ENCODE data around the gene DNAH6. TPM values are rescaled to one million over a fixed set of nuclear protein-coding genes. Genes with fewer than 3 reads are reported as not detected.
A peak's percentile ranks its signal among the peaks of the same experiment; 100 is the strongest.
"Not testable (repeated sequence)": the region's sequence is repeated elsewhere in the genome, so short reads cannot be mapped to it uniquely, and the experiment has no call there.

DNAH6 gene
- total and polyA plus RNA-seq, 4 donors = 1.9 to 16.9 (median 8.5) TPM

GRCh38 chr2:84865181-84865783 is 349.0 kb downstream of the DNAH6 start:
- no peak for ATAC-seq (ENCODE audit: insufficient read depth, low FRiP score)

GRCh38 chr2:84866122-84866521 is 349.8 kb downstream of the DNAH6 start:
- ATAC-seq (ENCODE audit: insufficient read depth, low FRiP score) = no peak
- WGBS, 2 donors = 88 to 92% methylated on average over 3 of the region's 3 CpGs
- Histone ChIP-seq H3K27ac (ENCODE audit: low read depth in 1 of 2, low read length in 1 of 2) (no peak overlapping the region), H3K27me3 (ENCODE audit: control insufficient read depth in 3 of 3, insufficient read depth in 3 of 3, low read length in 2 of 3) (peaks cover 0 to 2% (median 0%) of the 10 kb centered on the region in 3 donors), H3K4me1 (ENCODE audit: control insufficient read depth in 5 of 5, insufficient read depth in 5 of 5, low read length in 5 of 5) (peaks cover 0 to 2% (median 0%) of the 10 kb centered on the region in 5 donors), H3K9ac (ENCODE audit: insufficient read depth in 1 of 2, low read length in 2 of 2) (no peak overlapping the region), H3K36me3 (ENCODE audit: control insufficient read depth in 4 of 4, insufficient read depth in 4 of 4, low read length in 4 of 4) (no peaks in the 10 kb centered on the region), H3K9me3 (ENCODE audit: control insufficient read depth in 4 of 4, insufficient read depth in 3 of 4, low read length in 3 of 4) (no peaks in the 10 kb centered on the region), H3K4me3 (no peak overlapping the region)
- TF ChIP-seq CTCF (IDR thresholded peaks at IDR 0.05; ENCODE audit: control extremely low read depth, extremely low read depth) = no peak
- DNase-seq = peak in 2 of 3 donors; percentile 32 to 50

More at GRCh38 chr2:84865181-84865783, 349.0 kb downstream of the DNAH6 start:
- no peak overlapping the region for H3K27ac ChIP-seq (ENCODE audit: low read depth in 1 of 2, low read length in 1 of 2)
- H3K9ac ChIP-seq (ENCODE audit: insufficient read depth in 1 of 2, low read length in 2 of 2) = no peak overlapping the region
- H3K4me3 ChIP-seq = no peak overlapping the region
- no peaks in the 10 kb centered on the region for H3K36me3 ChIP-seq (ENCODE audit: control insufficient read depth in 4 of 4, insufficient read depth in 4 of 4, low read length in 4 of 4)
- H3K4me1 ChIP-seq (ENCODE audit: control insufficient read depth in 5 of 5, insufficient read depth in 5 of 5, low read length in 5 of 5) = peaks cover 0 to 2% (median 0%) of the 10 kb centered on the region in 5 donors
- peak; percentile 23 for TF ChIP-seq CTCF (IDR thresholded peaks at IDR 0.05; ENCODE audit: control extremely low read depth, extremely low read depth)
- H3K9me3 ChIP-seq (ENCODE audit: control insufficient read depth in 4 of 4, insufficient read depth in 3 of 4, low read length in 3 of 4) = no peaks in the 10 kb centered on the region
- WGBS, 2 donors = 70 to 78% methylated on average over 6 of the region's 6 CpGs
- DNase-seq = peak in 2 of 3 donors; percentile 37 to 46
- H3K27me3 ChIP-seq (ENCODE audit: control insufficient read depth in 3 of 3, insufficient read depth in 3 of 3, low read length in 2 of 3) = peaks cover 0 to 2% (median 0%) of the 10 kb centered on the region in 3 donors

- H3K4me3 ChIP-seq; DNase-seq; H3K9me3 ChIP-seq (ENCODE audit: control insufficient read depth in 4 of 4, insufficient read depth in 3 of 4, low read length in 3 of 4); H3K27ac ChIP-seq (ENCODE audit: low read depth in 1 of 2, low read length in 1 of 2); H3K27me3 ChIP-seq (ENCODE audit: control insufficient read depth in 3 of 3, insufficient read depth in 3 of 3, low read length in 2 of 3); H3K4me1 ChIP-seq (ENCODE audit: control insufficient read depth in 5 of 5, insufficient read depth in 5 of 5, low read length in 5 of 5); H3K9ac ChIP-seq (ENCODE audit: insufficient read depth in 1 of 2, low read length in 2 of 2); ATAC-seq (ENCODE audit: insufficient read depth, low FRiP score); H3K36me3 ChIP-seq (ENCODE audit: control insufficient read depth in 4 of 4, insufficient read depth in 4 of 4, low read length in 4 of 4): not testable (repeated sequence)
- WGBS, 2 donors = 97 to 98% methylated on average over 2 to 3 of the region's 4 CpGs
Measured at GRCh38 chr2:84868327-84868726, 352.0 kb downstream of the DNAH6 start.

Other genes with a start within 250 kb of the DNAH6 start
- 10 to 100 TPM; 56.2 to 87.4 TPM for gene SUCLG1, start 57.2 kb upstream of the DNAH6 start, total RNA-seq
- gene SUCLG1, start 57.2 kb upstream of the DNAH6 start, polyA plus RNA-seq = 10 to 100 TPM; 61.0 to 66.7 TPM